GM23338 (cell line): ENCODE measurements around the gene RBAK. TPM values are rescaled to one million over a fixed set of nuclear protein-coding genes. Genes with fewer than 3 reads are reported as not detected.

ENCODE experiments used
- ATAC-seq: fragments of 200-7000 bp; cut with Tn5 transposase; 3 replicates; pipeline ENCODE4 v1.9.1; 2020
- DNase-seq: peaks from one replicate; pipeline ENCODE4 v3.0.0-alpha.2; 2015; ENCODE audit warnings: low spot score
- H2AFZ ChIP-seq: fragments of 200-600 bp; sonication (generic); 2 replicates; pipeline ENCODE4 v1.8.0; 2016; ENCODE audit warnings: antibody characterized with exemption, mild to moderate bottlenecking, moderate library complexity
- H3F3A ChIP-seq: fragments of 200-600 bp; sonication (generic); replicated peaks from 2 replicates; pipeline ENCODE4 v1.8.0; 2017; ENCODE audit warnings: antibody characterized with exemption, mixed run types, low read depth
- H3K27ac ChIP-seq: fragments of 200-600 bp; sonication (generic); 2 replicates; pipeline ENCODE4 v1.6.1; 2016; ENCODE audit warnings: low read depth
- H3K27me3 ChIP-seq: fragments of 200-600 bp; sonication (generic); 2 replicates; pipeline ENCODE4 v1.8.0; 2016; ENCODE audit warnings: mild to moderate bottlenecking, mixed run types, moderate library complexity; ENCODE audit not compliant: insufficient read depth
- H3K36me3 ChIP-seq: fragments of 200-600 bp; sonication (generic); 2 replicates; pipeline ENCODE4 v1.8.0; 2016; ENCODE audit warnings: mild to moderate bottlenecking; ENCODE audit not compliant: insufficient read depth
- H3K4me1 ChIP-seq: fragments of 200-600 bp; sonication (generic); 2 replicates; pipeline ENCODE4 v1.8.0; 2016; ENCODE audit warnings: mild to moderate bottlenecking, moderate library complexity; ENCODE audit not compliant: insufficient read depth
- H3K4me2 ChIP-seq: fragments of 200-600 bp; sonication (generic); 2 replicates; pipeline ENCODE4 v1.7.1; 2017; ENCODE audit warnings: mixed run types
- H3K4me3 ChIP-seq: fragments of 200-600 bp; sonication (generic); 2 replicates; pipeline ENCODE4 v1.6.1; 2016; ENCODE audit warnings: mixed run types
- H3K79me2 ChIP-seq: fragments of 200-600 bp; sonication (generic); replicated peaks from 2 replicates; pipeline ENCODE4 v1.8.0; 2017; ENCODE audit warnings: mild to moderate bottlenecking; ENCODE audit not compliant: insufficient read depth
- H3K9me2 ChIP-seq: fragments of 200-600 bp; sonication (generic); 2 replicates; pipeline ENCODE4 v1.8.0; 2017; ENCODE audit not compliant: insufficient read depth
- H4K20me1 ChIP-seq: fragments of 200-600 bp; sonication (generic); replicated peaks from 2 replicates; pipeline ENCODE4 v1.8.0; 2017; ENCODE audit warnings: mild to moderate bottlenecking; ENCODE audit not compliant: insufficient read depth
- H3K27ac Mint-ChIP-seq: 2 replicates; pipeline ENCODE4 v1.8.0; 2020; ENCODE audit warnings: inconsistent platforms, mild to moderate bottlenecking, moderate library complexity, mixed read lengths
- H3K27me3 Mint-ChIP-seq: 3 replicates; pipeline ENCODE4 v1.8.0; 2022; ENCODE audit warnings: low read depth, mild to moderate bottlenecking, moderate library complexity, mixed read lengths, inconsistent platforms; ENCODE audit not compliant: insufficient read depth, poor library complexity
- H3K36me3 Mint-ChIP-seq: 3 replicates; pipeline ENCODE4 v1.8.0; 2021; ENCODE audit warnings: low read depth, mild to moderate bottlenecking, inconsistent platforms, moderate library complexity, mixed read lengths
- H3K4me1 Mint-ChIP-seq: 3 replicates; pipeline ENCODE4 v1.8.0; 2020; ENCODE audit warnings: mild to moderate bottlenecking, inconsistent platforms, mixed read lengths
- H3K4me3 Mint-ChIP-seq: 3 replicates; pipeline ENCODE4 v1.8.0; 2021; ENCODE audit warnings: moderate library complexity, mild to moderate bottlenecking, inconsistent platforms, mixed read lengths
- H3K9me3 Mint-ChIP-seq: 3 replicates; pipeline ENCODE4 v1.8.0; 2020; ENCODE audit warnings: moderate library complexity, mild to moderate bottlenecking, inconsistent platforms, mixed read lengths
- ETS1 ChIP-seq: IDR thresholded peaks from 2 replicates; pipeline ENCODE4 v1.6.1; 2016; ENCODE audit warnings: antibody characterized with exemption
- EZH2phosphoT487 ChIP-seq: fragments of 200-600 bp; sonication (generic); IDR thresholded peaks from one replicate; pipeline ENCODE4 v1.8.1; 2018; ENCODE audit warnings: antibody characterized with exemption; ENCODE audit not compliant: unreplicated experiment
- NANOG ChIP-seq: IDR thresholded peaks from 2 replicates; pipeline ENCODE4 v1.6.1; 2016; ENCODE audit warnings: antibody characterized with exemption, borderline replicate concordance
- POLR2AphosphoS5 ChIP-seq: IDR thresholded peaks from 2 replicates; pipeline ENCODE4 v1.6.1; 2016; ENCODE audit warnings: antibody characterized with exemption, low read depth
- REST ChIP-seq: IDR thresholded peaks from one replicate; pipeline ENCODE4 v1.6.1; 2018; ENCODE audit warnings: antibody characterized with exemption; ENCODE audit not compliant: unreplicated experiment
- polyA plus RNA-seq: library from polyadenylated mRNA; unstranded; fragments of >200 nt; fragmentation: Nextera tagmentation; extraction: Ambion mirVana; gene quantifications from 2 replicates; pipeline ENCODE4 v1.2.1, GENCODE V29; 2016
- total RNA-seq: library from RNA; depleted of rRNA; stranded (reverse); fragments of >200 nt; shearing (Covaris generic); gene quantifications from 2 replicates; pipeline ENCODE4 v1.2.3, GENCODE V29; 2014
- TF ChIP-seq, protein P1 (sequence below): fragments of 250-450 bp; sonication (Bioruptor Pico); IDR thresholded peaks from 2 replicates; pipeline ENCODE4 v1.5.0; 2020; ENCODE audit warnings: mild to moderate bottlenecking, moderate library complexity

RBAK gene
- total and polyA plus RNA-seq, 2 experiments from 2014 or later = 6.5 to 15.2 TPM

DNA sequence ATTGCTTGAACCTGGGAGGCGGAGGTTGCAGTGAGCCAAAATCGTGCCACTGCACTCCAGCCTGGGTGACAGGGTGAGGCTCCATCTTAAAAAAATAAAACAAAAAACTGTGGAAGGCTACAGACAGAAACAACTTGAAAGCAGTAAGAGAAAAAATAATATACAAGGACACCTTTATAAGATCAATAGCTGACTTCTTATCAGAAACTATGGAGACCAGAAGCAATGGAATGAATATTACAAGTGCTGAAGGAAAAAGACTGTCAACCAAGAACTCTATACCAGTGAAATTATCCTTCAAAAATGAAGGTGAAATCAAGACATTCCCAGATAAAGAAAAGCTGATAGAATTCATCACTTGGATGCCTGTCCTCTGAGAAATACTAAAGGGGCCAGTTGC lies 49.0 kb downstream of the RBAK start (continued):
- TF ChIP-seq, protein P1, sequence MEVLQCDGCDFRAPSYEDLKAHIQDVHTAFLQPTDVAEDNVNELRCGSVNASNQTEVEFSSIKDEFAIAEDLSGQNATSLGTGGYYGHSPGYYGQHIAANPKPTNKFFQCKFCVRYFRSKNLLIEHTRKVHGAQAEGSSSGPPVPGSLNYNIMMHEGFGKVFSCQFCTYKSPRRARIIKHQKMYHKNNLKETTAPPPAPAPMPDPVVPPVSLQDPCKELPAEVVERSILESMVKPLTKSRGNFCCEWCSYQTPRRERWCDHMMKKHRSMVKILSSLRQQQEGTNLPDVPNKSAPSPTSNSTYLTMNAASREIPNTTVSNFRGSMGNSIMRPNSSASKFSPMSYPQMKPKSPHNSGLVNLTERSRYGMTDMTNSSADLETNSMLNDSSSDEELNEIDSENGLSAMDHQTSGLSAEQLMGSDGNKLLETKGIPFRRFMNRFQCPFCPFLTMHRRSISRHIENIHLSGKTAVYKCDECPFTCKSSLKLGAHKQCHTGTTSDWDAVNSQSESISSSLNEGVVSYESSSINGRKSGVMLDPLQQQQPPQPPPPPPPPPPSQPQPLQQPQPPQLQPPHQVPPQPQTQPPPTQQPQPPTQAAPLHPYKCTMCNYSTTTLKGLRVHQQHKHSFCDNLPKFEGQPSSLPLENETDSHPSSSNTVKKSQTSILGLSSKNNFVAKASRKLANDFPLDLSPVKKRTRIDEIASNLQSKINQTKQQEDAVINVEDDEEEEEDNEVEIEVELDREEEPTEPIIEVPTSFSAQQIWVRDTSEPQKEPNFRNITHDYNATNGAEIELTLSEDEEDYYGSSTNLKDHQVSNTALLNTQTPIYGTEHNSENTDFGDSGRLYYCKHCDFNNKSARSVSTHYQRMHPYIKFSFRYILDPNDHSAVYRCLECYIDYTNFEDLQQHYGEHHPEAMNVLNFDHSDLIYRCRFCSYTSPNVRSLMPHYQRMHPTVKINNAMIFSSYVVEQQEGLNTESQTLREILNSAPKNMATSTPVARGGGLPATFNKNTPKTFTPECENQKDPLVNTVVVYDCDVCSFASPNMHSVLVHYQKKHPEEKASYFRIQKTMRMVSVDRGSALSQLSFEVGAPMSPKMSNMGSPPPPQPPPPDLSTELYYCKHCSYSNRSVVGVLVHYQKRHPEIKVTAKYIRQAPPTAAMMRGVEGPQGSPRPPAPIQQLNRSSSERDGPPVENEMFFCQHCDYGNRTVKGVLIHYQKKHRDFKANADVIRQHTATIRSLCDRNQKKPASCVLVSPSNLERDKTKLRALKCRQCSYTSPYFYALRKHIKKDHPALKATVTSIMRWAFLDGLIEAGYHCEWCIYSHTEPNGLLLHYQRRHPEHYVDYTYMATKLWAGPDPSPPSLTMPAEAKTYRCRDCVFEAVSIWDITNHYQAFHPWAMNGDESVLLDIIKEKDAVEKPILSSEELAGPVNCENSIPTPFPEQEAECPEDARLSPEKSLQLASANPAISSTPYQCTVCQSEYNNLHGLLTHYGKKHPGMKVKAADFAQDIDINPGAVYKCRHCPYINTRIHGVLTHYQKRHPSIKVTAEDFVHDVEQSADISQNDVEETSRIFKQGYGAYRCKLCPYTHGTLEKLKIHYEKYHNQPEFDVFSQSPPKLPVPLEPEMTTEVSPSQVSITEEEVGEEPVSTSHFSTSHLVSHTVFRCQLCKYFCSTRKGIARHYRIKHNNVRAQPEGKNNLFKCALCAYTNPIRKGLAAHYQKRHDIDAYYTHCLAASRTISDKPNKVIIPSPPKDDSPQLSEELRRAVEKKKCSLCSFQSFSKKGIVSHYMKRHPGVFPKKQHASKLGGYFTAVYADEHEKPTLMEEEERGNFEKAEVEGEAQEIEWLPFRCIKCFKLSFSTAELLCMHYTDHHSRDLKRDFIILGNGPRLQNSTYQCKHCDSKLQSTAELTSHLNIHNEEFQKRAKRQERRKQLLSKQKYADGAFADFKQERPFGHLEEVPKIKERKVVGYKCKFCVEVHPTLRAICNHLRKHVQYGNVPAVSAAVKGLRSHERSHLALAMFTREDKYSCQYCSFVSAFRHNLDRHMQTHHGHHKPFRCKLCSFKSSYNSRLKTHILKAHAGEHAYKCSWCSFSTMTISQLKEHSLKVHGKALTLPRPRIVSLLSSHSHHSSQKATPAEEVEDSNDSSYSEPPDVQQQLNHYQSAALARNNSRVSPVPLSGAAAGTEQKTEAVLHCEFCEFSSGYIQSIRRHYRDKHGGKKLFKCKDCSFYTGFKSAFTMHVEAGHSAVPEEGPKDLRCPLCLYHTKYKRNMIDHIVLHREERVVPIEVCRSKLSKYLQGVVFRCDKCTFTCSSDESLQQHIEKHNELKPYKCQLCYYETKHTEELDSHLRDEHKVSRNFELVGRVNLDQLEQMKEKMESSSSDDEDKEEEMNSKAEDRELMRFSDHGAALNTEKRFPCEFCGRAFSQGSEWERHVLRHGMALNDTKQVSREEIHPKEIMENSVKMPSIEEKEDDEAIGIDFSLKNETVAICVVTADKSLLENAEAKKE (CRISPR knock-in tag) = no peak
- no peak for TF ChIP-seq REST
- TF ChIP-seq NANOG = no peak
- no peak for TF ChIP-seq POLR2AphosphoS5
- TF ChIP-seq EZH2phosphoT487 = no peak

- H3K27ac ChIP-seq = no peak overlapping the region
- Mint-ChIP-seq H3K36me3 (peaks cover 17% of the 10 kb centered on the region), H3K4me1 (no peaks in the 10 kb centered on the region), H3K4me3 (no peak overlapping the region), H3K9me3 (peaks cover 43% of the 10 kb centered on the region), H3K27ac (no peak overlapping the region), H3K27me3 (no peaks in the 10 kb centered on the region)
- no peaks in the 10 kb centered on the region for H3K79me2 ChIP-seq
- no peak overlapping the region for H3K4me3 ChIP-seq
- no peaks in the 10 kb centered on the region for H3K4me1 ChIP-seq
- no peak for ATAC-seq
- no peaks in the 10 kb centered on the region for H3K9me2 ChIP-seq
- DNase-seq = no peak
- H3K36me3 ChIP-seq = no peaks in the 10 kb centered on the region
- H3K27me3 ChIP-seq = no peaks in the 10 kb centered on the region
- no peaks in the 10 kb centered on the region for H4K20me1 ChIP-seq
- no peaks in the 10 kb centered on the region for H3F3A ChIP-seq
- H3K4me2 ChIP-seq = no peak overlapping the region
- no peak overlapping the region for H2AFZ ChIP-seq
- TF ChIP-seq ETS1 (no peak), NANOG (no peak), POLR2AphosphoS5 (no peak)
Observed at GRCh38 chr7:5116359-5116758, 70.7 kb downstream of the RBAK start.
